ENCODE data around the gene KDF1. TPM values are rescaled to one million over a fixed set of nuclear protein-coding genes. Genes with fewer than 3 reads are reported as not detected.

Gene KDF1
- total and polyA plus RNA-seq, 2 of the 13 experiments (the other 11 are each of a cell fraction or from before 2014, with no cell fraction given): 1.9 to 4.9 TPM

GRCh38 chr1:26993237-26994019 is 33.2 kb upstream of the KDF1 start, which contains the start of gene TRNP1 (continued):
- TF ChIP-seq CSRNP1 (CRISPR knock-in tag; IDR thresholded peaks at IDR 0.05) (no peak), HNF1A (IDR thresholded peaks at IDR 0.05; ENCODE audit: low read depth) (peak; percentile 48; the same call in 1 of the 2 replicates), HNF1A (CRISPR knock-in tag; IDR thresholded peaks at IDR 0.05; ENCODE audit: borderline replicate concordance) (peak; percentile 92), KAT7 (CRISPR knock-in tag; IDR thresholded peaks at IDR 0.05; ENCODE audit: borderline replicate concordance) (peak; percentile 49; the same call in 1 of the 2 replicates), MLXIP (CRISPR knock-in tag; IDR thresholded peaks at IDR 0.05; ENCODE audit: borderline replicate concordance) (0 out of 2 replicates have a peak, but pooled peaks have one; percentile 81), HINFP (CRISPR knock-in tag; IDR thresholded peaks at IDR 0.05; ENCODE audit: low read depth) (no peak; the same call in none of the 2 replicates), ZNF749 (CRISPR knock-in tag; IDR thresholded peaks at IDR 0.05; ENCODE audit: borderline replicate concordance) (no peak; the same call in 1 of the 2 replicates), GZF1 (CRISPR knock-in tag; IDR thresholded peaks at IDR 0.05) (peak; percentile 37; the same call in 1 of the 2 replicates), TOE1 (CRISPR knock-in tag; IDR thresholded peaks at IDR 0.05) (no peak), FOXK1 (CRISPR knock-in tag; IDR thresholded peaks at IDR 0.05; ENCODE audit: borderline replicate concordance, low read depth) (peak; percentile 69; the same call in 1 of the 2 replicates), FOXC1 (CRISPR knock-in tag; IDR thresholded peaks at IDR 0.05; ENCODE audit: borderline replicate concordance) (no peak), ZNF329 (CRISPR knock-in tag; IDR thresholded peaks at IDR 0.05; ENCODE audit: low read depth) (no peak), TGIF2 (CRISPR knock-in tag; IDR thresholded peaks at IDR 0.05) (peak; percentile 49; the same call in 1 of the 2 replicates), HOXA3 (CRISPR knock-in tag; IDR thresholded peaks at IDR 0.05) (peak; percentile 84), ZNF33A (CRISPR knock-in tag; IDR thresholded peaks at IDR 0.05; ENCODE audit: borderline replicate concordance) (no peak), SNAI1 (CRISPR knock-in tag; IDR thresholded peaks at IDR 0.05; ENCODE audit: borderline replicate concordance) (no peak), SP140L (CRISPR knock-in tag; IDR thresholded peaks at IDR 0.05; ENCODE audit: borderline replicate concordance) (0 out of 2 replicates have a peak, but pooled peaks have one; percentile 11), DPF2 (CRISPR knock-in tag; IDR thresholded peaks at IDR 0.05; ENCODE audit: borderline replicate concordance, low read depth) (no peak)
